GM12878 (cell line): ENCODE results near the gene CPNE5. TPM values are rescaled to one million over a fixed set of nuclear protein-coding genes. Genes with fewer than 3 reads are reported as not detected.

ENCODE experiments used
- ATAC-seq: fragments of 200-7000 bp; cut with Tn5 transposase; 3 replicates; pipeline ENCODE4 v1.9.1; 2020; ENCODE audit warnings: mild to moderate bottlenecking, moderate library complexity
- BruUV-seq: library from RNA; stranded (reverse); fragments of 400-500 nt; replicated peaks from 2 replicates; lab custom pipeline; 2021; lab: Mats Ljungman, UMichigan
- CTCF ChIA-PET: fragments of 300-600 bp; sonication (Branson Sonifier 250); formaldehyde crosslinking; extraction: SDS; loops from one replicate; lab custom pipeline; 2021; ENCODE audit warnings: inconsistent platforms; lab: Yijun Ruan, JAX
- POLR2A ChIA-PET: fragments of 350-600 bp; formaldehyde crosslinking; extraction: SDS; loops from one replicate; lab custom pipeline; 2021; ENCODE audit warnings: inconsistent platforms; lab: Charles Lee
- RAD21 ChIA-PET: fragments of 300-600 bp; sonication (Branson Sonifier 250); formaldehyde crosslinking; loops from one replicate; lab custom pipeline; 2023; ENCODE audit warnings: antibody characterized with exemption; ENCODE audit not compliant: unreplicated experiment; lab: Charles Lee
- SMC1A ChIA-PET: fragments of 300-600 bp; sonication (Branson Sonifier 250); formaldehyde crosslinking; loops from one replicate; lab custom pipeline; 2023; ENCODE audit not compliant: unreplicated experiment, uncharacterized antibody; lab: Charles Lee
- DNase-seq: peaks from one replicate; pipeline ENCODE4 v3.0.0-alpha.2; 2011; ENCODE audit warnings: low read depth, low spot score
- FAIRE-seq: peaks from 3 replicates; lab custom pipeline; 2011; peaks lifted over from hg19 to GRCh38; lab: Jason Lieb, UNC
- H2AFZ ChIP-seq: 2 replicates; pipeline ENCODE4 v1.6.0; 2011; ENCODE audit warnings: low read depth, low read length, control low read depth; ENCODE audit not compliant: control insufficient read depth
- H3K27ac ChIP-seq: 2 replicates; pipeline ENCODE4 v1.5.1; 2011; ENCODE audit warnings: control low read depth; ENCODE audit not compliant: control insufficient read depth, insufficient read depth
- H3K27me3 ChIP-seq, 2 experiments: replicated peaks in 1 of 2; 2 replicates each; pipeline versions ENCODE4 v1.6.0 to v1.6.1; 2011; ENCODE audit warnings: low read length in 1 of 2; ENCODE audit not compliant: control insufficient read depth in 2 of 2, insufficient read depth in 2 of 2
- H3K36me3 ChIP-seq, 2 experiments: 2 replicates each; pipeline ENCODE4 v1.5.1; 2011; ENCODE audit warnings: low read length in 1 of 2; ENCODE audit not compliant: control insufficient read depth in 2 of 2, insufficient read depth in 2 of 2
- H3K4me1 ChIP-seq: 2 replicates; pipeline ENCODE4 v1.6.1; 2011; ENCODE audit warnings: mild to moderate bottlenecking, low read length, moderate library complexity, mixed read lengths; ENCODE audit not compliant: control insufficient read depth, insufficient read depth
- H3K4me2 ChIP-seq: 2 replicates; pipeline ENCODE4 v1.6.0; 2011; ENCODE audit warnings: control low read depth; ENCODE audit not compliant: control insufficient read depth, insufficient read depth
- H3K4me3 ChIP-seq: fragments of 200-600 bp; sonication (generic); 2 replicates; pipeline ENCODE4 v1.5.1; 2016
- H3K79me2 ChIP-seq: 2 replicates; pipeline ENCODE4 v1.6.0; 2011; ENCODE audit warnings: low read length; ENCODE audit not compliant: control insufficient read depth, insufficient read depth
- H3K9ac ChIP-seq: 2 replicates; pipeline ENCODE4 v1.8.0; 2011; ENCODE audit warnings: low read length, control low read depth, mixed read lengths; ENCODE audit not compliant: control insufficient read depth, insufficient read depth
- H3K9me3 ChIP-seq: replicated peaks from 3 replicates; pipeline ENCODE4 v1.5.1; 2011; ENCODE audit warnings: mild to moderate bottlenecking, low read length; ENCODE audit not compliant: control insufficient read depth, insufficient read depth
- H4K20me1 ChIP-seq: 2 replicates; pipeline ENCODE4 v1.6.0; 2011; ENCODE audit not compliant: control insufficient read depth, insufficient read depth
- CBX3 ChIP-seq: fragments of 200-600 bp; sonication (generic); IDR thresholded peaks from 2 replicates; pipeline ENCODE4 v1.6.1; 2016; ENCODE audit warnings: low read depth, borderline replicate concordance
- E4F1 ChIP-seq: fragments of 450-650 bp; IDR thresholded peaks from 2 replicates; pipeline ENCODE4 v1.6.1; 2018; ENCODE audit warnings: borderline replicate concordance, mild to moderate bottlenecking; ENCODE audit not compliant: partially characterized antibody
- EZH2 ChIP-seq: IDR thresholded peaks from 2 replicates; pipeline ENCODE4 v1.6.1; 2012; ENCODE audit warnings: low read depth, mild to moderate bottlenecking, control low read depth, inconsistent platforms, low read length, borderline replicate concordance; ENCODE audit not compliant: control insufficient read depth
- FOXM1 ChIP-seq: IDR thresholded peaks from 2 replicates; pipeline ENCODE4 v1.6.1; 2012; ENCODE audit warnings: low read depth, mild to moderate bottlenecking, inconsistent platforms, low read length, moderate library complexity
- GATAD2B ChIP-seq: fragments of 450-650 bp; conservative IDR thresholded peaks from 2 replicates; pipeline ENCODE4 v1.6.1; 2017; ENCODE audit warnings: low read depth, mild to moderate bottlenecking, moderate library complexity
- HCFC1 ChIP-seq: fragments of 150-350 bp; IDR thresholded peaks from 2 replicates; pipeline ENCODE4 v1.6.1; 2014; ENCODE audit warnings: low read length
- IKZF2 ChIP-seq, 2 experiments: fragments of 450-650 bp; IDR thresholded peaks; 2 replicates each; pipeline ENCODE4 v1.6.1; 2017; ENCODE audit warnings: mild to moderate bottlenecking in 2 of 2, moderate library complexity in 2 of 2
- KDM1A ChIP-seq: fragments of 200-600 bp; sonication (generic); IDR thresholded peaks from 2 replicates; pipeline ENCODE4 v1.6.1; 2016; ENCODE audit warnings: borderline replicate concordance
- KLF5 ChIP-seq: fragments of 450-650 bp; IDR thresholded peaks from 2 replicates; pipeline ENCODE4 v1.6.1; 2014; ENCODE audit warnings: mild to moderate bottlenecking; ENCODE audit not compliant: partially characterized antibody
- MYC ChIP-seq: IDR thresholded peaks from 2 replicates; pipeline ENCODE4 v1.6.1; 2011; ENCODE audit warnings: mild to moderate bottlenecking, low read length, moderate library complexity, inconsistent platforms; ENCODE audit not compliant: insufficient read depth, insufficient replicate concordance, insufficient read length, severe bottlenecking
- PAX8 ChIP-seq: fragments of 450-650 bp; IDR thresholded peaks from 2 replicates; pipeline ENCODE4 v1.6.1; 2017; ENCODE audit warnings: mild to moderate bottlenecking, moderate library complexity
- POLR2A ChIP-seq: IDR thresholded peaks from 2 replicates; pipeline ENCODE4 v1.6.1; 2011; ENCODE audit warnings: low read depth, mild to moderate bottlenecking, low read length
- RAD51 ChIP-seq: fragments of 450-650 bp; IDR thresholded peaks from 2 replicates; pipeline ENCODE4 v1.6.1; 2016; ENCODE audit warnings: moderate library complexity, mild to moderate bottlenecking, inconsistent platforms
- RBBP5 ChIP-seq: fragments of 200-600 bp; sonication (generic); conservative IDR thresholded peaks from 2 replicates; pipeline ENCODE4 v1.6.1; 2016
- ZBED1 ChIP-seq: IDR thresholded peaks from 2 replicates; pipeline ENCODE4 v1.6.1; 2016; ENCODE audit warnings: borderline replicate concordance
- ZSCAN29 ChIP-seq: fragments of 450-650 bp; IDR thresholded peaks from 2 replicates; pipeline ENCODE4 v1.6.1; 2017; ENCODE audit warnings: mild to moderate bottlenecking, moderate library complexity
- WGBS: methylation state at CpG from one replicate; pipeline ENCODE4 v1.1.6; 2016; ENCODE audit warnings: low lambda C conversion rate; ENCODE audit not compliant: insufficient replicate concordance, insufficient coverage; ENCODE audit errors: missing lambda C conversion rate; 5-methylcytosine and 5-hydroxymethylcytosine counted together
- in situ Hi-C: fragments of 300-500 bp; cut with MboI; formaldehyde crosslinking; loops from 9 replicates; pipeline ENCODE4 v1.14.3; 2018; ENCODE audit warnings: mixed read lengths
- intact Hi-C: fragments of 100-400 bp; cut with micrococcal nuclease; formaldehyde crosslinking; loops from one replicate; pipeline ENCODE4 v1.14.2; 2022; ENCODE audit not compliant: unreplicated experiment
- polyA plus RNA-seq, 11 experiments: library from polyadenylated mRNA; depleted of rRNA in 4 of 11; unstranded in 6 of 11; stranded (reverse) in 5 of 11; fragments of >200 nt; fragmentation: Nextera tagmentation in 4 of 11; fragmentation: Illumina TruSeq in 1 of 11; extraction: Ambion mirVana in 4 of 11; extraction: Trizol in 1 of 11; gene quantifications; 1 replicate in 1 of 11; 2 replicates in 10 of 11; pipeline versions ENCODE4 v1.2.1 to v1.2.3, GENCODE V29; 2011 to 2016; ENCODE audit warnings: inconsistent platforms in 2 of 11, missing spikeins in 2 of 11, low read depth in 1 of 11
- total RNA-seq, 4 experiments: library from RNA; depleted of rRNA in 3 of 4; stranded (reverse); fragments of >200 nt in 3 of 4; fragmentation: Illumina TruSeq in 1 of 4; extraction: Trizol in 1 of 4; gene quantifications; 2 replicates each; pipeline versions ENCODE4 v1.2.1 to v1.2.3, GENCODE V29; 2013 to 2021
- TF ChIP-seq, protein P1 (sequence below): fragments of 450-650 bp; IDR thresholded peaks from 2 replicates; pipeline ENCODE4 v1.6.1; 2017; ENCODE audit warnings: low read depth, mild to moderate bottlenecking, moderate library complexity
- TF ChIP-seq, protein P2 (sequence below): IDR thresholded peaks from 2 replicates; pipeline ENCODE4 v1.6.1; 2012; ENCODE audit warnings: low read length, inconsistent platforms

CPNE5 gene
- total and polyA plus RNA-seq, 10 of the 15 experiments (the other 5 are each of a cell fraction or from before 2014, with no cell fraction given): 2.4 to 39.1 (median 18.2) TPM

GRCh38 chr6:36755435-36756348, 83.6 kb downstream of the CPNE5 start:
- H3K27me3 ChIP-seq: no peaks in the 10 kb centered on the region
- H3K9me3 ChIP-seq: no peaks in the 10 kb centered on the region
- in situ Hi-C loops: no loop called here
- DNase-seq (peak; percentile 91), FAIRE-seq (peak; percentile 71), ATAC-seq (peak; percentile 63)
- ChIA-PET POLR2A (interaction anchor here (0.7 to 6.1 kb wide), 13 partner anchors 8 to 145 kb away, joined by 3 to 57 read pairs (median 5); partner anchors contain the start of gene CDKN1A), RAD21 (interaction anchor here (0.6 to 8.6 kb wide), 22 partner anchors 10 to 415 kb away, joined by 3 to 124 read pairs (median 6); partner anchors contain the start of gene CDKN1A), CTCF (interaction anchor here (0.6 to 9.5 kb wide), 26 partner anchors 9 to 332 kb away, joined by 3 to 121 read pairs (median 6); no protein-coding TSS in a partner anchor), SMC1A (interaction anchor here (0.8 to 9.7 kb wide), 23 partner anchors 21 to 158 kb away, joined by 3 to 120 read pairs (median 5); partner anchors contain the start of gene CDKN1A)
- peak overlapping the region; percentile 73 for H3K9ac ChIP-seq
- no peaks in the 10 kb centered on the region; the same call in 1 of the 2 replicates for H4K20me1 ChIP-seq
- H3K4me3 ChIP-seq: peak overlapping the region; percentile 66
- H3K79me2 ChIP-seq: peaks cover 17% of the 10 kb centered on the region
- peaks cover 64% of the 10 kb centered on the region for H3K4me1 ChIP-seq
- intact Hi-C loops: loop anchor here (1.0 kb wide), 1 partner anchor 75 kb away; no protein-coding TSS in a partner anchor
- H3K4me2 ChIP-seq: peak overlapping the region; percentile 99
- H3K36me3 ChIP-seq: peaks cover 0 to 2% of the 10 kb centered on the region in 2 experiments; a peak in 2 of 4 replicates
- no TSS peak for BruUV-seq
- 1% methylated on average over 19 of the region's 19 CpGs for WGBS
- peak overlapping the region; percentile 80 for H3K27ac ChIP-seq
- H2AFZ ChIP-seq: peak overlapping the region; percentile 33; the same call in 1 of the 2 replicates
- TF ChIP-seq FOXM1 (0 out of 2 replicates have a peak, but pooled peaks have one; percentile 7), PAX8 (no peak), EZH2 (no peak), RBBP5 (no peak), KLF5 (no peak), MYC (no peak), HCFC1 (no peak), POLR2A (peak; percentile 34; the same call in 1 of the 2 replicates), ZSCAN29 (no peak), CBX3 (no peak), KDM1A (no peak), E4F1 (no peak), RAD51 (no peak), IKZF2 (IDR thresholded peaks at IDR 0.05) (peak; percentile 77 to 83; a peak in 3 of 4 replicates), GATAD2B (peak; percentile 55; the same call in 1 of the 2 replicates), ZBED1 (no peak)
- TF ChIP-seq, protein P1, sequence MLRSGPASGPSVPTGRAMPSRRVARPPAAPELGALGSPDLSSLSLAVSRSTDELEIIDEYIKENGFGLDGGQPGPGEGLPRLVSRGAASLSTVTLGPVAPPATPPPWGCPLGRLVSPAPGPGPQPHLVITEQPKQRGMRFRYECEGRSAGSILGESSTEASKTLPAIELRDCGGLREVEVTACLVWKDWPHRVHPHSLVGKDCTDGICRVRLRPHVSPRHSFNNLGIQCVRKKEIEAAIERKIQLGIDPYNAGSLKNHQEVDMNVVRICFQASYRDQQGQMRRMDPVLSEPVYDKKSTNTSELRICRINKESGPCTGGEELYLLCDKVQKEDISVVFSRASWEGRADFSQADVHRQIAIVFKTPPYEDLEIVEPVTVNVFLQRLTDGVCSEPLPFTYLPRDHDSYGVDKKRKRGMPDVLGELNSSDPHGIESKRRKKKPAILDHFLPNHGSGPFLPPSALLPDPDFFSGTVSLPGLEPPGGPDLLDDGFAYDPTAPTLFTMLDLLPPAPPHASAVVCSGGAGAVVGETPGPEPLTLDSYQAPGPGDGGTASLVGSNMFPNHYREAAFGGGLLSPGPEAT: peak; percentile 69
- TF ChIP-seq, protein P2, sequence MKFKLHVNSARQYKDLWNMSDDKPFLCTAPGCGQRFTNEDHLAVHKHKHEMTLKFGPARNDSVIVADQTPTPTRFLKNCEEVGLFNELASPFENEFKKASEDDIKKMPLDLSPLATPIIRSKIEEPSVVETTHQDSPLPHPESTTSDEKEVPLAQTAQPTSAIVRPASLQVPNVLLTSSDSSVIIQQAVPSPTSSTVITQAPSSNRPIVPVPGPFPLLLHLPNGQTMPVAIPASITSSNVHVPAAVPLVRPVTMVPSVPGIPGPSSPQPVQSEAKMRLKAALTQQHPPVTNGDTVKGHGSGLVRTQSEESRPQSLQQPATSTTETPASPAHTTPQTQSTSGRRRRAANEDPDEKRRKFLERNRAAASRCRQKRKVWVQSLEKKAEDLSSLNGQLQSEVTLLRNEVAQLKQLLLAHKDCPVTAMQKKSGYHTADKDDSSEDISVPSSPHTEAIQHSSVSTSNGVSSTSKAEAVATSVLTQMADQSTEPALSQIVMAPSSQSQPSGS: no peak
